A172 (cell line): ENCODE measurements around the gene FRAS1. TPM values are rescaled to one million over a fixed set of nuclear protein-coding genes. Genes with fewer than 3 reads are reported as not detected.

Experiments
- DNase-seq: peaks from one replicate; pipeline ENCODE4 v3.0.0-alpha.2; 2015; ENCODE audit warnings: low spot score
- total RNA-seq: library from RNA; depleted of rRNA; stranded (reverse); fragments of >200 nt; shearing (Covaris generic); gene quantifications from 2 replicates; pipeline ENCODE4 v1.2.3, GENCODE V29; 2014

FRAS1 gene
- total RNA-seq, 1 experiment from 2014 or later = 0.81 TPM

DNA sequence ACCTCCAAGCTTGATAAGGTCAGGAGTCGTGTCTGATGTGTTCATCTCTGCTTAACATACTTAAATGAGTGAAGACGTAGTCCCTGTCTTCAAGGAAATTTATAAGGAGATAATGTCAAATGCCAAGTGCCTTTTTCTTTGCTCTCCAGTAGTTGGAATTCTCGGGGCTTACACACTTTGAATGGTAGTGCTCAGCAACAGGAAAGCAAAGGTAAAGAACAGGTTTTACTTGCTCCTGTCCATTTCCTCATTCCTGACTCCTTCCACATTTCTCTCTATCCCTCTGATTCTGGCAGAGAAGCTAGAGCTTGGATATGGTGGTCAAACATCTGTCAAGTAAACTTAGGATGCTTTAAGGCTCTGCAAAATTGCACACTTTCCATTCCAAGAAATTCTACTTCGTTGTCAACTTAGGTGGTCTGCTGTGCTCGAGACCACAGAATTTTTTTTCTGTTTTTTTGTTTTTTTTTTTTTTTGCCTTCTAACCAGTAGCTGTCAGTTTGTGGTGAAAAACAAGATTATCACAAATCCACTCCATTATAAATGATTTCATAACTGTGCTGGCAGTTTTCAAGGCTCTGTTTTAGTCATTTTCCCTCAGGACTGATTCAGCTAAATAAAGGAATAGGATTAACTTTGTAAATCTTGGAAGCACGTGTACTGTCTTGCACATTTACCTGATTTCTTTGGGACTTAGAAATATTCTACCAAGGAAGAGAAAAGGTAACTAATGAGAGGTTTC lies 313.7 kb downstream of the FRAS1 start:
- no peak for DNase-seq

DNA sequence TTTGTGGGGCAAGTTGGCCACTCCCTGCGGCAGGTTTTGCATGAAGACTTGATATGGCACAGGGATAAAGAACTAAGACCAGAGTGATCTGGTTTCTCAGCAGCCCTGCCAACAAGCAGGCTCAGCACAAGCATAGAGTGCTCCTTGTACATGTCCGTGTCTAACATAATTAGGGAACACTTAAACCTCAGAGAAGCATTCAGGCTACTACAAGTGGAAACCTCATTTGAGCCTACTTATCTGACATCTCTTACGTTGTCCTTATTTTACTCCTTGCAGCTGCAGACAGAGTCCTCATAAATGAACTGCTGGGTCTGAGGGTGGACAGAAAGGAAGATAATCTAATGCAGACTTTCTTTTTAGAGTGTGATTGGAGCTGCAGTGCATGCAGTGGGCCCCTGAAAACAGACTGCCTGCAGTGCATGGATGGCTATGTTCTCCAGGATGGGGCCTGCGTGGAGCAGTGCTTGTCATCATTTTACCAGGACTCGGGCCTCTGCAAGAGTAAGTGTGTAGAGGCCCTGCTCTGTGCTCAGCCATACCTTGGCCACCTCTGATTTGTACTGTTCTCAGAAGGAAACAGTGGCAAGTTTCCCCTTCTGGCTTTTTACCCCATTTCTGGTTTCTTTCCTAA lies 315.3 kb downstream of the FRAS1 start:
- no peak for DNase-seq

DNA sequence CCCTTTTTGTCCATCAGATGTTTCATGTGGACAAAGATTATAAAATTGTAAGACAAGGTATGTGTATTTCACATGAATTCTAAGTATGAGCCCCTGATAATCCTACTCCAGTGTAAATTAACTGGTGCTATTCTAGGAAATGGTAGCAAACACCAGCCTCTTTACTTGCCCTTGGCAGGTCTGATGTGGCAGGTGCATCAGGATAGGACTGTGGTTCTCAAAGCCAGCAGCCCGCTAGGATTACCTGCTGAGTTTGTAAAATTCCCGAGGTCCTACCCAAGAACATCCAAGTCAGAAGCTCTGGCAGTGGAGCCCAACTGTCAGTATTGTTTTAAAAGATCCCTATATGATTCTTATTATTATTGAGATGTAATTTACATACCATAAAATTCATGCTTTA lies 320.4 kb downstream of the FRAS1 start:
- no peak for DNase-seq

DNA sequence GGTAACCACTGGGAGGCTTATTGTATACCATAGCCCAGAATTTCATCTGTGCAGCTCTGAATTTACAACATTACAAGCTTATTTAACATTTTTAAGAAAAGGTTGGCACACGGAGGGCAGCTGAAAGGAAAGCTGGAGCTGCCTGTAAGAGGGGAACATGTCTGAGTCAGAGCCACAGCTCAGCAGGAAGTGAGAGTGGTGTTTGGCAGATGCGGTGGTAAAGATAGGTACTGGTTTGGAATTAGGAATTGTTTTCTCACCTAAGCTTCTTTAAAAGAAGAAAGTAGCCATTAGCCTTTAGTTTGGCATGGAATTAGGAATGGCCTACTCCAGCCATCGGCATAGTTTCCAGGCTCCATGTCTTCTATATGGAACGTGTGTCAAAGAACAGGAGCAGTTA lies 321.9 kb downstream of the FRAS1 start:
- no peak for DNase-seq

DNA sequence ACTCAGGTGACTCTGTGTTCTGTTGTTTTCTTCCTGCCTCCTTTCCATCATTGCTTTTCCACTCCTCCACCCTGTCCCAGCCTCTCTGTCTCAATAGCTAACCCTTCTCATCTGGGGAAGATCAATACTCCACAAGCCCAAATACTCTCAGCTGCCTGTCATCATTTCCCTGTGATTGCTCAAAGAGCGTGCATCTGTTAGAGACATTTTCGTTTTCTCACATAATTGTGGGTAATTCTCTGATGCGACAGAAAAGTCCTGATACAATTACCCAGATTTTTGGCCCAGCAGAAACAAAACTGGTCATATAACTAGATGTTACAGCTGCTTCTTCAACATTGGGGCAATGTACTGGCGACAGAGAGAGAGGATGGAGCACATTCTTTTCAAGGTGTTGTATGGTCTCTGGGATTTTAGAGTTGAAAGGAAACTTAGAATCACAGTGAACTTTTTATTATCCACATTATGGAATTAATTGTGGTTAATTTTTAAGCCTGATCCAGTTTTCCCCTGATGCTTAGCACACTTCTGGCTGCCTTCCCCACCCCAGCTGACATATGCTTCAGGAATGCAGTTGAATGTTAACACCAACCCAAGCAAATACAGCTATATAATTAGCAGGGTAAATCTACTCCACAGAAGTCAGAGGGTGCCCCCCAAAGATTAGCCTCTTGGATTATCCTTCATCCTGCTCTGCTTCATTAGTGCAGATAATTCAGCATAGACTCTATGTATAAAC lies 323.0 kb downstream of the FRAS1 start:
- DNase-seq = no peak

DNA sequence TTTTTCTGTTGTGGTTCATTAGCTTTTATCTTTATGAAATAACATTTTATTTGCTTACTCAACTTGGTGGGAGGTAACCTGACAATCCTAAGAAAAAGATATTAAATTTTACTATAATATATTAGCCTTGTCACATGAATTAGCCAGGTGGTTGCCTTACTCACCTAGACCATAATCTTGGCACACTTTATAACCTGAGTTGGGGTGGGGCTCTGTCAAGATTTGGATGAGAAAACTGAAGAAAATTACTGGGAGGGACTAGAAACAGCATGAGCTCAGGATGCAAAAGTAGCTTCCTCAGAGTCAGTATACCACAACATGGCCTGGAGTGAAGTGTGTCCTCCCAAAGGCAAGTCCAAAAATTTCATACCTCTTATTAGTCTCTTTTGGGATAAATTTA lies 329.6 kb downstream of the FRAS1 start:
- no peak for DNase-seq

DNA sequence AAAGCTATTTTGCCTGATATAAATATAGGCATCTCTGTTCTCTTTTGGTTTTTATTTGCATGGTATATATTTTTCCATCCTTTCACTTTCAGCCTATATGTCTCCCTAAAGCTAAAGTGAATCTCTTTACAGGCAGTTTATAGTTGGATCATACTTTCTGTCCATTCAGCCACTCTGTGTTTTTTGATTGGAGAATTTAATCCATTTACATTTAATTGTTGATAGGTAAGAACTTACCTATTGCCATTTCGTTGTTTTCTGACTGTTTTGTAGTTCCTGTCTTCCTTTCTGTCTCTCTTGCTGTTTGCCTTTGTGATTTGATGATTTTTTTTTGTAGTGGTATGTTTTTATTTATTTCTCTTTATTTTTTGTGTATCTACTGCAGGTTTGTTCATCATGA lies 338.5 kb downstream of the FRAS1 start:
- DNase-seq = no peak

DNA sequence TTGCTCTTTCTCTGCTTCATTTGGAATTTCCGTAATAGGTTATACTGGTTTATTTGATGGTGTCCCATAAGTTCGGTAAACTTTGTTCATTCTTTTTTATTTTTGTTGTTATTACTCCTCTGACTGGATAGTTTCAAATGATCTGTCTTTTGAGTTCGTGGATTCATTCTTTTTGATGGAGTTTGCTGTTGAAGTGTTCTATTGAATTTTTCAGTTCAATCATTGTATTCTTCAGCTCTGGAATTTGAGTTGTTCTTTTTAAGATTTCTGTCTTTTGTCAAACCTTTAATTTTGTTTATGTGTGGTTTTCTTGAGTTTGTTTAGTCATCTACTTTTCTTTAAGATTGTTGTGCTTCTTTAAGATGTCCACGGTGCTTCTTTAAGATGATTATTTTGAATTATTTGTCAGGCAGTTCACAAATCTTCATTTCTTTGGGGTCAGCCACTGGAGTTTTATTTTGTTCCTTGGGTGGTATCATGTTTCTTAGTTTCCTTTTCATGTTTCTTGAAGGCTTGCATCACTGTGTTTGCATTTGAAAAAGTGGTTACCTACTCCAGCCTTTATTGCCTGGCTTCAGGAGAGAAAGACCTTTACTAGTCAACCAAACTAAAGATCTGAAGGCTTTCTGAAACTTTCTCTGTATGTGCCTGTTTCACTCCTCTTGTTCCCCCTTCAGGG lies 339.6 kb downstream of the FRAS1 start:
- DNase-seq = no peak

DNA sequence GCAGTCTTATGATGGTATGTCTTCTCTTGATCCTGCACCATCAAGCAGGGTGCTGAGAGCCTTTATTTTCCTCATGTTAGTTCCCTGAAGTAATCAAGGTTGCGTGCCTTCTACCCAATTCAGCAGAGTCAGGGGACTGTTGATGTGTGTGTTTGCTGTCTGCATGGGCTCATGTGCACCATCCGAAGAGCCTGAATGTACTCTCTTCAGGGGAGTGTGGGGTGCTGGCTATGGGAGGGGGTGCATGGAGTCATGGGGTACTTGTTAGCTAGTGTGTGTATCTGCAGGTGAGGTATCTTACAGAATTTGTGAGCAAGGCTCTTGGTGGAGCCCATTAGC lies 340.1 kb downstream of the FRAS1 start:
- DNase-seq = no peak

DNA sequence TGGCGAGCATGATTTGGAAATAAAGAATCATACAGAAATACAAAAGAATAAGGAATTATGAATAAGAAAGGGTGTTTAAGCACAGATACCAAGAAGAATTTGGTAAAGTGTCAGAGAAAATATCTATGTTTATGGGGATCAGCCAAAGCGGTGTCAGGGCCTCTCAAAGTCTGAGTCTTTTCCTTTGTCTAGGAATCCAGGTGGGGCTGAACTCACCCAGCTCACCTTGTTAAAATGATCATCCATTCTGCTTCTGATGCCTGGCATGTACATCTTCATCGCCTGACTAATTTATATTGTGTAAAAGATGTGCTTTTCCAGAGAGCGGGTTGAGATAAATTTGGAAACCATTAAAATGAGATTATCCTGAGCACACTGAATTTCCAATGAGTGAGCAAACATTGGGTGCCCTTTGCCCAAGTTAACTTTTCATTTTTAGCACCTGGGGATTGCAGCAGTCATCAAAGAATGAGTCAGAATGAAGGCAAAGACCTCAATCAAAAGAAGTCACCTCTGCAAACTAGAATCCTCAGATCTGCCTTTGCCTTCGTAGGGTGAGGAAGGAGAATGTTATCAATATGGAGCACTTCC lies 352.6 kb downstream of the FRAS1 start:
- DNase-seq = no peak

DNA sequence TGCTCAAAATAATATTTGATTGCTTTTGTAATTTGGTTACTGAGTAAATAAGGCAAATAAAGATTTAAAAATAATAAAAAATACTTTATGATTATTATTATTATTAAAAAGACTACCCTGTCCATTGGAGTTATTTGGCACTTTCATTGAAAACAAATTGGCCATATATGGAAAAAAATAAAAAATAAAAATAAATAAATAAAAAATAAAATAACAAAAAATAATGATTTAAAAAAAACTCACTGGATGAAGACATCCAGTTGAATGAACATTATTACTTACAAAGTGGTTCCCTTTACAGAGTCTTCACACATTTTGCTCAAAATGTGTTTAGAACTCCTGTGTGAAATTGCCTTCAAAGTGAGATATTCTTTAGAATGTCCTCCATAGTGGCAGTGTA lies 353.1 kb downstream of the FRAS1 start:
- DNase-seq = no peak

DNA sequence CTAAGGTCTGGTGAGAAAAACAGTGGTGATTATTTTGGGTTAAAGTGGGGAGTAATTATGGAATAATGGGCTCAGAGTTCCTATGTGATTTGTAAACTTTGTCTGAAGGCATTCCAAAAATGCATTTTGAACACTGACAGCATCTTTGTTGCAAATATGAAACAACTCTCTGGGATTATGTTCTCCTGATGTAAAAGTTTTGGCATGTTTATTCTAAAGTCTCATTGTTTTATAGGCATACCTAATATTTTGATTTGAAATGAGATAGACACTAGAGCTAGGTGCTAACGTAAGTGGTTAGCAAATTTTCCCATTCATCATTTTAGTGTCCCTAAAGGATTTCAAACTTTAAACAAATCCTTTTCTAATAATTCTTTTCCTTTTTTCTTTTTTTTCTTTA lies 353.6 kb downstream of the FRAS1 start:
- DNase-seq = no peak

DNA sequence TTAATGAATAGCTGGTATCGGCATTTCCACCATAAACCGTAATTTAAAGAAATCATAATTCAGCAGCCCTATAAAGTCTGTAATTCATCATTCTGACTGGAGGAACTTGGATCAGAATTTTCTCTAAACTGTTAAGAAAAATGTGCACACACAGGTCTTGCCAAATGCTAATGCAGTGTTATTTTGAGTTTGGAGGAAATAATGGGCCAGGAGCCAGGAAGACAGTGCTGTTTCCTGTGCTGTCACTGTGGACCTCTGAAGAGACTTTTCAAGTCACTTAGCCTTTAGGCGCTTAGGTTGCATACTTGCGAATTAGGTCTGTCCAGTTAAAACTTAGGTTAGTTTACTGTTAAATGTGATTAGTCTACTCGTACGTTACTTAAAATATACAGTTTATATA lies 357.0 kb downstream of the FRAS1 start:
- DNase-seq = no peak

DNA sequence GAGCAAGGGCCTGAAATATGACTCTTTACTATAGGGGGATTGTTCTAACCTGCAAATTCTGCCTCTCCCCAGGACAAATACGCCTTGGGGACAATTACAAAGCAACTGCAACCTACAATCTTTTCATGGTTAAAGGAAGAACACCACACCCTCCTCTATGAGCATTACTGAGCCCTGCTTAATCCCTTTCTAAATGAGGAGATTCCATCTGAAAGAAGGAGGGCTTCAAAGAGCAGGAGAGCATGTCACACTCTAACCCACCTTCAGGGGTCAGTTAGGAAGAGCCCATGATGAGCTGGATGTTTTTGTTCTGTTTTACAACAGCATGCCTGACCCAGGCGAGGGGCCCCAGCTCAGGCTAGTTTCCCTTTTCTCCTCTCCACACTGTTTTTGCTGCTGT lies 360.5 kb downstream of the FRAS1 start:
- DNase-seq = no peak

DNA sequence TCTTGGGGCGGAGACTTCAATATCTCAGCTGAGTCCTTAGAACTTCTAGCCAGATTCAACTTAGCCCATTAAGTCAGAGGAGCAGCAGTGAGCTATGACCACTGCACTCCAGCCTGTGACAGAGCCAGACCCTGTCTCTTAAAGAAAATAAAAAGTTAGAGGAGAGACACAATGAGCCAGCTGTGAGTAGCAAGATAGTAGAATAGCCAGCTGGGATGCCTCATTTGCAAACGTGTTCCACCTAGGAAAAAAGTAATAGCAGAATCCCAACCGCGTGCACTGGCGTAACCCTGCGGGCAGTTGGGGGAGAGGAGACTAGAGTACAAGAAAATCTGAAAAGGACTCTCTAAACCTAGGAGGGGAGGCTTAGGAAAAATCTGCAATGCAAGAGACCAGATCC lies 361.3 kb downstream of the FRAS1 start:
- DNase-seq = no peak

DNA sequence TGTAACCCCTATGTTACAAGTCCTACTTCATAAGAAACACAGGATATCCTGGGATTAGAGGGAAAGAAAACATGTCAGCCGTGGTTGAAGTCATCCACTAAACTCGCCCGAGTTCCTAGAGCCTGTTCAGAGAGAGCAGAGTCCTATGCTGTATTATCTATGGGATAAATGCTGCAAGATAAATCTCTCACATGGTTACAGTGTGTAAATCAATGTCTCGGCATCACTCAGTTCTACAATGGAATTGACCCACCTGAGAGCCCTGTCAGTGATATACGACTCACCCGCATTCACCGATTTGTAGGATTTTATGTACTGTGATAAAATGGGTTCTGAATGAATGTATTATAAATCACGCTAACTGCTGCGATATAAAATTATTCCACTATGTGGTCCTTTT lies 366.7 kb downstream of the FRAS1 start:
- no peak for DNase-seq

DNA sequence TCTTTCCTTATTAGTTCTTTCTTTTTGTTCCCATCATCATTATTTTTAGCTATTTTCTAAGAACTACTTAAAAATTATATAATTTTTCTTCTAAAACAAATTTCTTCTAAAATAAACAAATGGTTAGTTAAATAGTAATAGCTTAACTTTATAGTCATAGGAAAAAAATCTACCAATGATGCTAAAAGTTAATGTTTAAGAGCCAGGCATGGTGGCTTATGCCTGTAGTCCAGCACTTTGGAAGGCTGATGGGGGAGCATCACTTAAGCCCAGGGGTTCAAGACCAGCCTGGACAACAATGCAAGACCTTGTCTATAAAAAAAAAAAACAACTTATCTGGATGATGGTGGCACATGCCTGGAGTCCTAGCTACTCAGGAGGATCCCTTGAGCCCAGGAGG lies 367.3 kb downstream of the FRAS1 start:
- no peak for DNase-seq

DNA sequence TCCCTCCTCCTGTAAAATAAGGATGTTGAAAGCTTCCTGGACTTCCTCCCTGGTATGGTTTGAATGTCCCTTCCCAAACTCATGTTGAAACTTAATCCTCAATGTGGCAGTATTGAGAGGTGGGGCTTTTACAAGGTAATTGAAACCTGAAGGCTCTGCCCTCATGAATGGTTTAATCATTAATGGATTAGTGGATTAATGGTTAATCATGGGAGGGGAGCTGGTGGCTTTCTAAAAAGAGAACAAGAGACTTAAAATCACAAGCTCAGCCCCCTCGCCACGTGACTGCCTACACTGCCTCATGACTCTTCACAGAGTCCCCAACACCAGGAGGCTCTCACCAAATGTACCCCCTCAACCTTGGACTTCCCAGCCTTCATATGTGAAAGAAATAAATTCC lies 369.8 kb downstream of the FRAS1 start:
- DNase-seq = no peak

DNA sequence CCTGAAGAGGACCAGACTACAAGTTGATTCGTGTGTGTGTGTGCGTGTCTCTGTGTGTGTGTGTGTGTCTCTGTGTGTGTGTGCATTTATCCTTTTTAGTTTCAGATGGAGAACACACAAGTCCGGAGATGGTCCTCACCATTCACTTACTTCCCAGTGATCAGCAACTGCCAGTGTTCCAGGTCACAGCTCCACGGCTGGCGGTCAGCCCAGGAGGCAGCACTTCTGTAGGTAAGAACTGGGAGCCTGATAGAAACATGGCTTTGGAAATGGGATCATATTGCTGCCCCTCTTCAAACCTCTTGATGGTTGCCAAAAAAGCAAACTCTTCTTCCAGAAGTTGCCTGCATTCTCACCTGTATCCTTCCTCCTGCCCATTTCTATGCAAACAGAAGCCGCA lies 371.9 kb downstream of the FRAS1 start:
- no peak for DNase-seq

DNA sequence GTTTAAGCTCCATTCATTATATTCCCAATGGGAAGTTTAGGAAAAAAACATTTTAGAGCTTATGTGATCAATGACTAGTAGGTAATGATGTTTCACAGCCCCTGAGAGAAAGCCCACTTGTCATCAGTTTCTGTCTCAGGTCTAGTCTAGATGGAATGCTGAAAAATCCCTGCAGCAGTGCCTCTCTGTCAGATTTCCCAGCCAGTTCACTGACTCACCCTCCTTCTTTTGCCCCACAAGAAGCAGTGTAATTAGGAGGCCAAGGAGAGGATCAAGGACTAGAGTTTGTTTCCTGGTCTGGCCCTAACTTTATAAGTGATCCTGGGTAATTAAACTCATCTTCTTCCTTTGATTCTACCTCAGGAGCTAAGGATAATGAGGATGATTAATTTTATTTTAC lies 375.8 kb downstream of the FRAS1 start:
- no peak for DNase-seq

DNA sequence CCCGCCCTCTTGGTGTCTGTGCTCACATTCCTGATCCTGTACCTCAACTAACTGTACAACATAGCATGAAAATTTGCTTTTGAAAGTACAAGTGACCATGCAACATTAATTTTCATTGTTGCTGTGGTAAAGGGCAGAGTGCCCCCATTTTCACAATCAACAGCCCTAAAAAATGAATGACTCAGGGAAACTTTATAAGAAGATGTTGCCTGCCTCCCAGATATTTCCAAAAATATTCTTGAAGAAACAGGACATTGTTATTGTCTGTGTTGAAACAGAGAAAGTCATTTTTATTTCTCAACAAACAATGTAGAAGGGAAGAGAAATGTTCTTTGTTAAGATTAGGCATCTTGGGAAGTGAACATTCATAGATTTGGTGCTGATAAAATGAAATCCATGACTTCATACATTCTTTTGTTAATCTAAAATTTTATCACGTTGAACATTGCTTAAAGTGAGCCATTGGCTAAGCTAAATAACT lies 380.5 kb downstream of the FRAS1 start:
- no peak for DNase-seq

DNA sequence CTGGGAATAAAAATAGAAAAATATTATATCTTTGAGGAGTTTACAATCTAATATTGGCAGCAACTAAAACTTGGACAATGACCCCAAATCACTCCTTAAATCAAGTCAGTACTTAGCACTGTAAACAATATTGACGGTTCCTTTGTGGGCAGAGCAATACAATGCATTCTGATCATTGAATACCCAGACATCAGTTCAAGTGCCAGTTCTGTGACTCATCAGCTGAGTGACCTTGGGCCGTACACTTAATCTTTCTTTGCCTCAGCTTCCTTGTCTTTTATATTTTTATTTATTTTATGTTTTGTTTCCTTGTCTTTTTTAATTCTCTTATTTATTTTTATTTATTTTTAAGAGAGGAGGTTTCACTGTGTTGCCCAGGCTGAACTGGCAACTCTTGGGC lies 382.2 kb downstream of the FRAS1 start:
- DNase-seq = no peak
